ENCODE data around the gene GORAB.

Gene GORAB

DNA sequence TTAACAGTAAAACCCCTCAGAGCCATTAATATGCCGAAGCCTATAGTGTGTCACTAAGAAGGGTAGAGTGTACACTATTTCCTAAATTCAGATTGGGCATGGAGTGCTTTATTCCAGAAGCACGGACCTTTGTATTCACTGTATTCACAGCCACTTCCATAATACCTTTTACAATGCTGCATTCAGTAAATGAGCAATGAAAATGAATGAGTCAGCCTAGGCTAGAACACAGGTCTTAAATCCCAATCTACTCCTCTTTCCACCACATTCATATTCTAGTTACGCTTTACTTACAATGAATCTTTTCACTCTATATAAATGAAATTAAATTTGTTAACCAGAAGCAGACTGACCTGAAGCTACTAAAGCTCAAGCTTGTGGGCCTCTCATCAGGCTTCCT is 13.0 kb upstream of the GORAB start:
- Histone ChIP-seq H3K4me3 (ENCODE audit: insufficient read depth in 1 of 2, low read depth in 1 of 2, low read length in 2 of 2) (no peak overlapping the region), H2BK120ac (ENCODE audit: low read depth, low read length) (no peak overlapping the region), H2BK12ac (ENCODE audit: low read length in 2 of 2) (no peak overlapping the region), H2BK5ac (ENCODE audit: low read depth, low read length, poor library complexity, severe bottlenecking) (no peak overlapping the region), H3K79me1 (replicated peaks; ENCODE audit: low read length, poor library complexity, severe bottlenecking) (no peaks in the 10 kb centered on the region), H4K8ac (ENCODE audit: low read length) (no peak overlapping the region), H3K4me1 (ENCODE audit: control insufficient read depth, insufficient read depth, low read depth, low read length) (no peaks in the 10 kb centered on the region), H3K4me2 (ENCODE audit: low read length, poor library complexity, severe bottlenecking) (no peak overlapping the region), H4K91ac (ENCODE audit: low read length) (no peak overlapping the region), H3K27me3 (ENCODE audit: control insufficient read depth in 1 of 2, insufficient read depth in 1 of 2, low read length in 2 of 2) (no peaks in the 10 kb centered on the region), H3K23ac (ENCODE audit: low read length in 2 of 2) (no peak overlapping the region), H2AFZ (ENCODE audit: low read depth, low read length) (no peak overlapping the region), H3K36me3 (ENCODE audit: control insufficient read depth in 1 of 2, insufficient read depth in 2 of 2, low read depth in 1 of 2, low read length in 2 of 2) (peaks cover 0 to 3% of the 10 kb centered on the region in 2 experiments), H2AK5ac (ENCODE audit: low read length, severe bottlenecking) (no peak overlapping the region), H3K18ac (ENCODE audit: low read depth in 1 of 2, low read length in 2 of 2) (no peak overlapping the region), H3K4ac (ENCODE audit: low read depth in 1 of 2, low read length in 2 of 2) (no peak overlapping the region), H3K9ac (ENCODE audit: low read length) (no peak overlapping the region), H3K14ac (ENCODE audit: low read length in 2 of 2) (no peak overlapping the region), H3K27ac (ENCODE audit: low read length, poor library complexity, severe bottlenecking) (no peak overlapping the region), H2BK15ac (ENCODE audit: low read depth, poor library complexity, severe bottlenecking) (no peak overlapping the region), H3K9me3 (ENCODE audit: control insufficient read depth, low read length) (no peaks in the 10 kb centered on the region)
- 100% methylated on average over 2 of the region's 3 CpGs for WGBS
- no peak for DNase-seq

DNA sequence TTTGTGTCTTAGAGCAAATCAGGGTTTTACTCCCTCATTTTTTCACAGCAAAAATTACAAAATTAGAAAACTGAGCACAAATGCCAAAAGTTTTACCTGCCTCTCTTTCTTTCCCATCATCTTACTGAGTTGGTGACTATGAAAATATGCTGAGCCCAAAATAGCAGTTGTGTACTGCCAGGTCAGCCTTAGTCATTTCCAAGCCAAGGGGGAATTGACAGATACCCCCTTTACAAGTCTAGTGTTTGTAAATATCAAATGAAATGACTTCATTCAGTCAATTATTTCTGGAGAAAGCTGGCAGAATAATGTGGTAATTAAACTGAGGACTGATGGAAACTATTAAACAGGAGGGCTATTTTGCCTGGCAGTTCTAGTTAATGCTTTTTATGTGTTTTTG is 11.4 kb upstream of the GORAB start:
- H3K18ac ChIP-seq (ENCODE audit: low read depth in 1 of 2, low read length in 2 of 2), result no peak overlapping the region
- H3K36me3 ChIP-seq (ENCODE audit: control insufficient read depth in 1 of 2, insufficient read depth in 2 of 2, low read depth in 1 of 2, low read length in 2 of 2), result peaks cover 0 to 3% of the 10 kb centered on the region in 2 experiments
- no peak overlapping the region for H2BK5ac ChIP-seq (ENCODE audit: low read depth, low read length, poor library complexity, severe bottlenecking)
- no peak overlapping the region for H3K4me2 ChIP-seq (ENCODE audit: low read length, poor library complexity, severe bottlenecking)
- no peaks in the 10 kb centered on the region for H3K9me3 ChIP-seq (ENCODE audit: control insufficient read depth, low read length)
- no peak overlapping the region for H3K4ac ChIP-seq (ENCODE audit: low read depth in 1 of 2, low read length in 2 of 2)
- H2AK5ac ChIP-seq (ENCODE audit: low read length, severe bottlenecking), result no peak overlapping the region
- no peak overlapping the region for H3K23ac ChIP-seq (ENCODE audit: low read length in 2 of 2)
- DNase-seq, result no peak
- peak overlapping the region; percentile 50 for H3K9ac ChIP-seq (ENCODE audit: low read length)
- no peak overlapping the region for H2BK12ac ChIP-seq (ENCODE audit: low read length in 2 of 2)
- H3K4me1 ChIP-seq (ENCODE audit: control insufficient read depth, insufficient read depth, low read depth, low read length), result no peaks in the 10 kb centered on the region
- no peak overlapping the region for H3K14ac ChIP-seq (ENCODE audit: low read length in 2 of 2)
- H3K79me1 ChIP-seq (replicated peaks; ENCODE audit: low read length, poor library complexity, severe bottlenecking), result no peaks in the 10 kb centered on the region
- H3K27me3 ChIP-seq (ENCODE audit: control insufficient read depth in 1 of 2, insufficient read depth in 1 of 2, low read length in 2 of 2), result no peaks in the 10 kb centered on the region
- H3K4me3 ChIP-seq (ENCODE audit: insufficient read depth in 1 of 2, low read depth in 1 of 2, low read length in 2 of 2), result no peak overlapping the region
- H2AFZ ChIP-seq (ENCODE audit: low read depth, low read length), result no peak overlapping the region
- H4K8ac ChIP-seq (ENCODE audit: low read length), result no peak overlapping the region
- H3K27ac ChIP-seq (ENCODE audit: low read length, poor library complexity, severe bottlenecking), result no peak overlapping the region
- no peak overlapping the region for H4K91ac ChIP-seq (ENCODE audit: low read length)
- no peak overlapping the region for H2BK15ac ChIP-seq (ENCODE audit: low read depth, poor library complexity, severe bottlenecking)
- no peak overlapping the region for H2BK120ac ChIP-seq (ENCODE audit: low read depth, low read length)

DNA sequence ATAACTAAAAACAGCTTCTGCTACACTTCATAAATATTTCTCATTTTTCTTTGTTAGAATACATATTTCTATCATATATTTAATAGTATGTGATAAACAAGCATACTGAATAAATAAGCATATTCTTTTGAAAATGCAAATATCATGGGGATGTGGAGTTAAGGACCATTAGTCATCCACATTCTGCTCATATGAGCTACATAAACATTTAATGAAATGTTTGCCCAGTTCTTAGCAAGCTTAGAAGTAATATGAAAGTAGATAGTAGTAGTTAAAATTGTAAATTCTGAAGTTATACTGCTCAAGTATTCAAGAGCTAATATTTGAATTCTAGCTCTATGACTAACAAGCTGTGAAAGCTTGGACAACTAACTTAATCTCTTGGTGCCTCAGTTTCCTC is 10.1 kb upstream of the GORAB start:
- no peak for DNase-seq
- Histone ChIP-seq H2BK120ac (ENCODE audit: low read depth, low read length) (no peak overlapping the region), H2AK5ac (ENCODE audit: low read length, severe bottlenecking) (no peak overlapping the region), H3K79me1 (replicated peaks; ENCODE audit: low read length, poor library complexity, severe bottlenecking) (no peaks in the 10 kb centered on the region), H2BK5ac (ENCODE audit: low read depth, low read length, poor library complexity, severe bottlenecking) (no peak overlapping the region), H3K4me2 (ENCODE audit: low read length, poor library complexity, severe bottlenecking) (no peak overlapping the region), H3K9ac (ENCODE audit: low read length) (peak overlapping the region; percentile 50), H2BK12ac (ENCODE audit: low read length in 2 of 2) (no peak overlapping the region), H3K36me3 (ENCODE audit: control insufficient read depth in 1 of 2, insufficient read depth in 2 of 2, low read depth in 1 of 2, low read length in 2 of 2) (peaks cover 0 to 3% of the 10 kb centered on the region in 2 experiments), H3K9me3 (ENCODE audit: control insufficient read depth, low read length) (no peaks in the 10 kb centered on the region), H2BK15ac (ENCODE audit: low read depth, poor library complexity, severe bottlenecking) (no peak overlapping the region), H3K4me3 (ENCODE audit: insufficient read depth in 1 of 2, low read depth in 1 of 2, low read length in 2 of 2) (no peak overlapping the region), H4K91ac (ENCODE audit: low read length) (no peak overlapping the region), H3K27me3 (ENCODE audit: control insufficient read depth in 1 of 2, insufficient read depth in 1 of 2, low read length in 2 of 2) (peaks cover 0 to 3% of the 10 kb centered on the region in 2 experiments), H3K23ac (ENCODE audit: low read length in 2 of 2) (no peak overlapping the region), H4K8ac (ENCODE audit: low read length) (no peak overlapping the region), H2AFZ (ENCODE audit: low read depth, low read length) (no peak overlapping the region), H3K4me1 (ENCODE audit: control insufficient read depth, insufficient read depth, low read depth, low read length) (no peaks in the 10 kb centered on the region), H3K14ac (ENCODE audit: low read length in 2 of 2) (no peak overlapping the region), H3K18ac (ENCODE audit: low read depth in 1 of 2, low read length in 2 of 2) (no peak overlapping the region), H3K27ac (ENCODE audit: low read length, poor library complexity, severe bottlenecking) (no peak overlapping the region), H3K4ac (ENCODE audit: low read depth in 1 of 2, low read length in 2 of 2) (no peak overlapping the region)

DNA sequence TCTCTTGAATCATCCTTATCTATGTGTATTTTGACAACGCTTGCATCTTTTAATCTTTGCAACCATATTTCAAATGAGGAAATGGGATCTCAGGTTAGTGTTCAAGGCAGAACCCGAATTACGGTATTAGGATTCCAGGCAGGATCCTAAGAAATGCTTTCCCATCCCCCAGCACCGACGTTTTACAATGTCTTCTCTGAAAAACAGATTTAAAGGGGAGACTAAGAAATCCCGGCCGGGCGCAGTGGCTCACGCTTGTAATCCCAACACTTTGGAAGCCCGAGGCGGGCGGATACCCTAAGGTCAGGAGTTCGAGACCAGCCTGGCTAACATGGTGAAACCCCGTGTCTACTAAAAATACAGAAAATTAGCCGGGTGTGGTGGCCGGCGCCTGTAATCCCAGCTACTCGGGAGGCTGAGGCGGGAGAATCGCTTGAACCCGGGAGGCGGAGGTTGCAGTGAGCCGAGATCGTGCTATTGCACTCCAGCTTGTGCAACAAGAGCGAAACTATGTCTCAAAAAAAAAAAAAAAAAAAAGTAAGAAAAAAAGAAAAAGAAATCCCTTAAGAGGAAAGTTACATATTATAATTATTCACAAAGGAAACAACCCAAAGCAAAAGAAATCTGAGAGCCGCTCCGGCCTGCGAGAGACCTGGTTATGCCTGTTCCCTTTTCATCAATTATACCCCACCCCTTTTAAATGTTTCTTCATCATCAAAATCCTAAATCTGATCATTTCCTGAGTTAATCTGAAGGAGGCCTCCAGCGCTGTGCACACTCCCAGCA is 801 bp upstream of the GORAB start:
- Histone ChIP-seq H4K8ac (ENCODE audit: low read length) (peak overlapping the region; percentile 71), H2AK5ac (ENCODE audit: low read length, severe bottlenecking) (no peak overlapping the region), H3K79me1 (replicated peaks; ENCODE audit: low read length, poor library complexity, severe bottlenecking) (peaks cover 2% of the 10 kb centered on the region), H3K18ac (ENCODE audit: low read depth in 1 of 2, low read length in 2 of 2) (peak overlapping the region; percentile 78 to 95), H3K4ac (ENCODE audit: low read depth in 1 of 2, low read length in 2 of 2) (peak overlapping the region; percentile 92 to 98), H3K27ac (ENCODE audit: low read length, poor library complexity, severe bottlenecking) (peak overlapping the region; percentile 94), H3K14ac (ENCODE audit: low read length in 2 of 2) (peak overlapping the region in 1 of 2 experiments; percentile 89), H3K27me3 (ENCODE audit: control insufficient read depth in 1 of 2, insufficient read depth in 1 of 2, low read length in 2 of 2) (peaks cover 0 to 2% of the 10 kb centered on the region in 2 experiments), H3K23ac (ENCODE audit: low read length in 2 of 2) (no peak overlapping the region), H3K4me2 (ENCODE audit: low read length, poor library complexity, severe bottlenecking) (peak overlapping the region; percentile 89), H2AFZ (ENCODE audit: low read depth, low read length) (no peak overlapping the region), H3K4me1 (ENCODE audit: control insufficient read depth, insufficient read depth, low read depth, low read length) (no peaks in the 10 kb centered on the region), H2BK12ac (ENCODE audit: low read length in 2 of 2) (no peak overlapping the region), H2BK120ac (ENCODE audit: low read depth, low read length) (peak overlapping the region; percentile 42), H3K36me3 (ENCODE audit: control insufficient read depth in 1 of 2, insufficient read depth in 2 of 2, low read depth in 1 of 2, low read length in 2 of 2) (peaks cover 0 to 16% of the 10 kb centered on the region in 2 experiments), H3K9ac (ENCODE audit: low read length) (peak overlapping the region; percentile 98), H2BK5ac (ENCODE audit: low read depth, low read length, poor library complexity, severe bottlenecking) (peak overlapping the region; percentile 21), H3K4me3 (ENCODE audit: insufficient read depth in 1 of 2, low read depth in 1 of 2, low read length in 2 of 2) (peak overlapping the region; percentile 71 to 83), H4K91ac (ENCODE audit: low read length) (peak overlapping the region; percentile 79), H2BK15ac (ENCODE audit: low read depth, poor library complexity, severe bottlenecking) (peak overlapping the region; percentile 92), H3K9me3 (ENCODE audit: control insufficient read depth, low read length) (peaks cover 6% of the 10 kb centered on the region)
- 69% methylated on average over 23 of the region's 29 CpGs for WGBS
- no peak for DNase-seq
